SK-N-SH (cell line): ENCODE data around the gene SAMD9.

ENCODE experiments used
- CTCF ChIP-seq: fragments of 200-600 bp; sonication (generic); IDR thresholded peaks from 2 replicates; pipeline ENCODE4 v1.6.1; 2017; ENCODE audit warnings: antibody characterized with exemption, mild to moderate bottlenecking, moderate library complexity
- FOXJ3 ChIP-seq: sonication (generic); formaldehyde crosslinking; IDR thresholded peaks from 2 replicates; pipeline ENCODE4 v1.5.1; 2020; ENCODE audit warnings: mild to moderate bottlenecking, missing genetic modification reagents
- MXI1 ChIP-seq: IDR thresholded peaks from 2 replicates; pipeline ENCODE4 v1.6.1; 2012; ENCODE audit warnings: mild to moderate bottlenecking, low read depth, low read length, improper control_type of control experiment
- NFIC ChIP-seq: IDR thresholded peaks from 2 replicates; pipeline ENCODE4 v1.4.0; 2012; ENCODE audit warnings: borderline replicate concordance

GRCh38 chr7:93165447-93165846, 47.7 kb upstream of the SAMD9 start:
- TF ChIP-seq MXI1 = no peak
- TF ChIP-seq CTCF = no peak
- no peak for TF ChIP-seq FOXJ3
- TF ChIP-seq NFIC = no peak
